ENCODE measurements around the gene DDX1. TPM values are rescaled to one million over a fixed set of nuclear protein-coding genes. Genes with fewer than 3 reads are reported as not detected.
"Not testable (repeated sequence)": the region's sequence is repeated elsewhere in the genome, so short reads cannot be mapped to it uniquely, and the experiment has no call there.

The DDX1 gene
- total RNA-seq, 5 donors from 2014 or later (not counting 1 experiment from before 2014, with no cell fraction given) = 43.0 to 46.9 (median 45.8) TPM

GRCh38 chr2:15679386-15679924 is 87.8 kb downstream of the DDX1 start:
- ATAC-seq (replicated peaks in 1 of 4) (no peak), DNase-seq (no peak)
- Histone ChIP-seq H3K27me3 (replicated peaks in 1 of 2; ENCODE audit: control insufficient read depth in 2 of 2, extremely low read depth in 1 of 2, insufficient read depth in 2 of 2, low read length in 1 of 2) (peaks cover 0 to 3% of the 10 kb centered on the region in 2 experiments), H3K36me3 (ENCODE audit: control insufficient read depth in 2 of 2, extremely low read depth in 1 of 2, insufficient read depth in 1 of 2, low read length in 1 of 2) (no peaks in the 10 kb centered on the region), H3K27ac (ENCODE audit: low read length) (no peak overlapping the region), H3K4me3 (ENCODE audit: control insufficient read depth in 1 of 2, extremely low read depth in 1 of 2, low read length in 1 of 2) (no peak overlapping the region), H3K9me3 (no peaks in the 10 kb centered on the region), H3K4me1 (ENCODE audit: control insufficient read depth in 1 of 2, extremely low read depth in 1 of 2, insufficient read depth in 2 of 2, low read length in 2 of 2) (no peaks in the 10 kb centered on the region)
- H3K4me3 Mint-ChIP-seq = no peak overlapping the region
- no peaks in the 10 kb centered on the region for H3K4me1 Mint-ChIP-seq
- ChIA-PET POLR2A (no interaction called here), CTCF (no interaction called here)
- H3K9me3 Mint-ChIP-seq = peaks cover 3 to 4% (median 4%) of the 10 kb centered on the region in 3 donors
- WGBS (ENCODE audit: insufficient coverage) = 100% methylated on average over 1 of the region's 3 CpGs
- peaks cover 6 to 8% of the 10 kb centered on the region in 2 donors for H3K27me3 Mint-ChIP-seq
- no peaks in the 10 kb centered on the region for H3K36me3 Mint-ChIP-seq
- no peak overlapping the region for H3K27ac Mint-ChIP-seq

GRCh38 chr2:15680132-15680531 is 88.5 kb downstream of the DDX1 start:
- H3K27me3 ChIP-seq (replicated peaks in 1 of 2; ENCODE audit: control insufficient read depth in 2 of 2, extremely low read depth in 1 of 2, insufficient read depth in 2 of 2, low read length in 1 of 2); POLR2A ChIA-PET; H3K9me3 Mint-ChIP-seq; H3K9me3 ChIP-seq; H3K36me3 Mint-ChIP-seq; H3K27me3 Mint-ChIP-seq; ATAC-seq (replicated peaks in 1 of 4); H3K4me1 Mint-ChIP-seq; H3K4me1 ChIP-seq (ENCODE audit: control insufficient read depth in 1 of 2, extremely low read depth in 1 of 2, insufficient read depth in 2 of 2, low read length in 2 of 2); CTCF ChIA-PET; H3K4me3 ChIP-seq (ENCODE audit: control insufficient read depth in 1 of 2, extremely low read depth in 1 of 2, low read length in 1 of 2); H3K36me3 ChIP-seq (ENCODE audit: control insufficient read depth in 2 of 2, extremely low read depth in 1 of 2, insufficient read depth in 1 of 2, low read length in 1 of 2); H3K27ac ChIP-seq (ENCODE audit: low read length); DNase-seq; H3K27ac Mint-ChIP-seq; H3K4me3 Mint-ChIP-seq: not testable (repeated sequence)
- no CpG with 5 or more reads among the region's 33 CpGs for WGBS (ENCODE audit: insufficient coverage)

Other genes with a start within 250 kb of the DDX1 start
- gene NBAS, start 30.5 kb upstream of the DDX1 start, total RNA-seq = 10 to 100 TPM; 32.0 to 36.6 (median 33.1) TPM